ENCODE data around the gene CDC14A. TPM values are rescaled to one million over a fixed set of nuclear protein-coding genes. Genes with fewer than 3 reads are reported as not detected.

The CDC14A gene
- total RNA-seq, 1 experiment from 2014 or later, result 4.6 TPM

DNA sequence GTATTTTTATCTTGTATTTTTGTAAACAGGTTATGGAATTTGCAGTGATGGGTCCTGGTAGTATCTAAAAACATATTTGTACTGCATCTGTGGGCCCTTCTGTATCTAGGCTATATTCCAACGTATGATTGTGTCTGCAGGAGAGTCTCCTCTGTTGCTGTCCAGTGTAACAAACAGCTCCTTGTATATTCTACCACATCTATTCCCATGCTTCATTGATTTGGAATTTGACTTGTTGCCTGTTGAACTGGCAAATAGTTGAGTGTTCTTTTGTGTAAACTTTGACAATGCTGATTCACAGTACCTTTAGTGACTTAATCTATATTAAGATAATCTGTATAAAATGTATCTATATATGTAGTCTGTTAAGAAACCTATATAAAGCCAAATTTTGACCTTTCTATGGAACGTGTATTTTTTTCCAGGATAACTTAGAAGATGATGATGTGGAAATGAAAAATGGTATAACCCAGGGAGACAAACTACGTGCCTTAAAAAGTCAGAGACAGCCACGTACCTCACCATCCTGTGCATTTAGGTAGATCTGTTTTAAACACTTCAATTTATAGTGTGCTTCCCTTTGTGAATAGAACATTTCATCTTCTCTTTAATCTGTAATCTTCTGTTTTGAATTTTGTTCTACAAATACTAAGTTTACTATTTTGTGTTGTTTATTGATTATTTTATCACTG lies 142.2 kb downstream of the CDC14A start:
- no peak for DNase-seq (ENCODE audit: low read depth)

DNA sequence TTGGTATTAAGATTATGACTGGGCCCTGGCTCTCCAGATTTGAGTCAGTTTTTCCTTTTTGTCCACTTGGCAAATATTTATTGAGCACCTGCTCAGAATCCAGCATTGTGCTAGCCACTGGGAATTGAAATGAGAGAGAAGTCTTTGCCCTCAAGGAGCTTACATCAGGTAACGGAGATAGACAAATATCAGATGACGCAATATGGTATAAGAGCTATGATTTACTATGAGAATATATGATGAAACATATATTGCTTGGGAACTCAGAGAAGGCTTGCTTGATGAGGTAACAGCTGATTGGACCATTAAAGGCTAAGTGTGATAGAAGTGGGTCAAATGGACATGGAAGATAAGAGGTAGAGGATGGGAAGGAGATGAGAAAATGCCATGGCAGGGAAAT lies 144.6 kb downstream of the CDC14A start:
- no peak for DNase-seq (ENCODE audit: low read depth)

DNA sequence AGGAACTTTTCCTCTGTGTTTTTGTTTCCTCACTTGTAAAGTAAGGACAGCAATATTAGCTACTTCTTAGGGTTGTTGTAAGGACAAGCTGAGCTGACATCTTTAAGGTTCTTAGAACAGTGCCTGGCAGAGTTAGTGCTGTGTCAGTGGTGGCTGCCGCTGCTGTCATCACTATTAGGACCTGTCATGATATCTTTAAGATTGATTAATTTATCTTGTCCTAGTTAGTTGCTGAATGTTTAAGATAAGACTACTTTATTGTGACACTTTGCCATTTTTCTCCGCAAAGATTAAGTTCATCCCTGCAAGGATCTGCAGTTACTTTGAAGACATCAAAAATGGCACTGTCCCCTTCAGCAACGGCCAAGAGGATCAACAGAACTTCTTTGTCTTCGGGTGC lies 145.5 kb downstream of the CDC14A start:
- no peak for DNase-seq (ENCODE audit: low read depth)

- DNase-seq (ENCODE audit: low read depth), result no peak
Observed at GRCh38 chr1:100499194-100499811, 147.0 kb downstream of the CDC14A start.

DNA sequence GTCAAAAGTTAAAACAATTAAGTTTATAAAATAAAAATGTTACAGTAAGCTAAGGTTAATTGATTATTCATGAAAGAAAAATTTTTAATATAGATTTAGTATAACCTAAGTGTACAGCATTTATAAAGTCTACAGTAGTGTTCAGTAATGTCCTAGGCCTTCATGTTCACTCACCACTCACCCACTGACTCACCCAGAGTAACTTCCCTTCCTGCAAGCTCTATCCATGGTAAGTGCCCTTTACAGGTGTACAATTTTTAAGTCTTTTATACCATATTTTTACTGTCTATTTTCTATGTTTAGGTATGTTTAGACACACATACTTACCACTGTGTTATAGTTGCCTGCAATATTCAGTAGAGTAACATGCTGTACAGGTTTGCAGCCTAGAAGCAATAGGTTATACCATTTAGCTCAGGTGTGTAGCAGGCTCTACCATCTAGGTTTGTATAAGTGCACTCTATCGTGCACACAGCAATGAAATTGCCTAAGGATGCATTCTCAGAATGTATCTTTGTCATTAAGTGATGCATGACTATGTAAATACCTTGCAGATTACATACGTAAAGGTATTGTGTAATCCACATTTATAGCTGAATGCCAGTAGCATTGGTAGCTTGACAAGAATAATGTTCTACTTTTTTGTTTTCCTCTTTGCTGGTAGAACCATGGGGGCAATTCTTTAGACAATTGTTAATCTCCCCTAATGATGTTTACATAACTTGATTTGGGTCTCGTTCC lies 149.9 kb downstream of the CDC14A start:
- no peak for DNase-seq (ENCODE audit: low read depth)

DNA sequence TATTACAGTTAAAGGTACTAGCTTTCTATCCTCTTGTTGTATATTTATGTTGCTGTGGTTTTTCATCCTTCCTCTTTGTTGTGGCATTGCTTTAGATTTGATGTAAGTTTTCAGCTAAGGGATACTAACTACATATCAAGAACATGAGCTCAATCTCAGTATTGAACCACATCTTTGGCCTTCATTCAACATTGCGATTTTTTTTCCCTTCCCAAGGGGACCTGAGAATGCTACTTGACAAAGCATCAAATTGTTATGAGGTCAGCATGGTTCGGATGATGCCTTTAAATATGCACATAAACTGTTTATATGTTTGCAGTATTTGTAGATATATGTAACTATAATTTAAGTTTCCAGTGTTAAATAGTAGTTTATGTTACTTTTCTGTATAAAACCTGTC lies 153.9 kb downstream of the CDC14A start:
- no peak for DNase-seq (ENCODE audit: low read depth)

GRCh38 chr1:100510451-100510850 lies 158.1 kb downstream of the CDC14A start:
- no peak for DNase-seq (ENCODE audit: low read depth)

- no peak for DNase-seq (ENCODE audit: low read depth)
Observed at GRCh38 chr1:100511058-100511457, 158.8 kb downstream of the CDC14A start.

GRCh38 chr1:100511773-100512172 lies 159.5 kb downstream of the CDC14A start:
- DNase-seq (ENCODE audit: low read depth), result no peak

DNA sequence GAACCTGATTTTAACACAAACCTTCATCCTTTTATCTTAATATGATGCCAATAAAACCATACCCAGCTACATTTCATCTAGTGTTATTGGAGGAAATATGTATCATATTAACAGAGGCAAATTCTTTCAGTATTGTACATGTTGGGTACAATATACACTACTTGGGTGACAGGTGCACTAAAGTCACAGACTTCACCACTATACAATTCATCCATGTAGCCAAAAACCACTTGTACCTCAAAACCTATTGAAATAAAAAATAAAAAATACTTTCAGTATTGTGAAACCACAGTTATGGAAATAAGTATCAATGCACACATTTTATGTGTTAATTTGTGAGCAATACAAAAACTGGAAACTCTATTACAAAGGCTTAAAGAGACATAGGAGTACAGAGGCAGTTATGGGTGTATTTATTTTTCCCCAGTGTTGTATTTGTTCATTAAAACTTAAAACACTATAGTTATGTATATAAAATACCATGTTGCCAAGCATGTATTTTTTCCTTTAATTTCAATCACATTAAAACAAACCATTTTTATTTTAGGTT lies 160.6 kb downstream of the CDC14A start:
- DNase-seq (ENCODE audit: low read depth), result no peak

DNA sequence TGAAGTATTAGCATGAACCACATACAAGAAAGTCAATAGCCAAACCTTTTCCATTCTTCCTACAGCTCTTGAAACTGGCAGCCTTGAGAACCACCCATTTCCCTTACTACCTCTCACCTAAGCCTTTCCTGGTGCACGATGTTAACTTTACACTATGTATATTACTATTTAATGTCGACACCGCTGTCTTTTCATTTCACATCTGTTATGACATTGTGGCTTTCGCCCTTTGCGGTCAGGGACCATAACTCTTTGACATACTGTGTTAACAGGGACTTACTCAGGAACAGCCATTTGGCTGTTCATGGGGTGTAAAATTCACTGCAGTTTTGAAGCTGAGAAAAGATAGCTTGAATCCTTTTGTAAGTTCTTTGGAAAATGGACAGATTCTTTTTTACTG lies 164.6 kb downstream of the CDC14A start:
- DNase-seq (ENCODE audit: low read depth), result no peak

GRCh38 chr1:100517515-100517914 lies 165.2 kb downstream of the CDC14A start:
- no peak for DNase-seq (ENCODE audit: low read depth)

- no peak for DNase-seq (ENCODE audit: low read depth)
Observed at GRCh38 chr1:100518023-100518422, 165.7 kb downstream of the CDC14A start.

DNA sequence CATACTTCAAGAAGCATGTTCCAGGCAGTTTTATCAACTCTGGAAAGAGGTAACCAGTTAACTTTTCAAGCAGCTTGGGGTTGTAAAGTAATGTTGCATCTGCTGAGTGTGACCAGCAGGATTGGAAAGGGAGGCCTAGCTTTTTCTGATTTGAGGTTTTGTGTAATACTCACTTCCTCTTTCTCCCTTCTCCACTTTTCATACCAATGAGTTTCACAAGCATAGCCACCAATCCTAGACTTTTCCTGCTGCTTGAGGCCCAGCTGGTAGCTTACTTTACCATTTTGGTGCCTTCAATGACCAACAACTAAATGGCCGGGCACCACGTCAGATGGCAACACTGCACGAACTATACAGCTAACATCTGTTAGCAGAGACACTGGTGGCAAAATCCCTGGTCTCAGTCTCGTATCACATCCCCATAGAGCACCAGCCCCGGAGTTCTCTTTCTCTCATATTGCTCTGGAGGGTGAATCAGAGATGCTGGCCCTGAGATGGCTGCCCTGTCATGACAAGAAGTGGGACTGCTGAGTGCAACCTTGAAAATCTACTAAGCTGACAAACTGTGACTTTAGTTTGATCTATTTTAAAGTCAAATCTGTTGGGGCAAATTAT lies 170.8 kb downstream of the CDC14A start:
- no peak for DNase-seq (ENCODE audit: low read depth)

DNA sequence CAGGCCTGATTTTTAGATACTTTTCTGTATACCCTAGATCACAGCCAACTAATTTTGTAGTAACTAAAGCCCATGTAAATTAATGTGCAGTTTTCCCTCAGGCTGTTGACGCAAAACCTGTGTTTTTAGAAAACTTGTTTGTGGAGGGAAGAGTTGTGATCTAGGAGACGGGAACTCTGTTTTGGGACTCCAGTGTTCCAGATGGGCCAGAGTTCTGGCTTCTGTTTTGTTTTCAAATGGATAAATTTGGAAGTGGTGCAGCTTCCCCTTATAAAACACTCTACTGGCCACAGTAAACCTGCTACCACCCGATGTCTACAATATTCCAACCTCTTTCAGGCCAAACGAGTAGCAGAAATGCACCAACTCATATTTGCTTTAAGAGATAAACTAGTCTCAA lies 172.0 kb downstream of the CDC14A start:
- no peak for DNase-seq (ENCODE audit: low read depth)

DNA sequence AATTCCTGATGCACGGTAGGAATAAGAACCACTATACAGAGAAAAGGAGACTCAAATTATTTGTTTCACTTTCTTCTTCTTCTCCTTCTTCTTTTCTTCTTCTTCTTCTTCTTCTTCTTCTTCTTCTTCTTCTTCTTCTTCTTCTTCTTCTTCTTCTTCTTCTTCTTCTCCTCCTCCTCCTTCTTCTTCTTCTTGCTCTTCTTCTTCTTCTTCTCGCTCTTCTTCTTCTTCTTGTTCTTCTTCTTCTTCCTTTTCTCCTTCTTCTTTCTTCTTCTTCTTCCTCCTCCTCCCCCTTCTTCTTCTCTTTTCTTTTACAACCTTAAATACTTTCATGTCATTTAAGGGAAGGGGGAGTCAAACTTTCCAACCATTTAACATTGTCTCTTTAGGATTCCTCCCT lies 174.6 kb downstream of the CDC14A start:
- DNase-seq (ENCODE audit: low read depth), result no peak

DNA sequence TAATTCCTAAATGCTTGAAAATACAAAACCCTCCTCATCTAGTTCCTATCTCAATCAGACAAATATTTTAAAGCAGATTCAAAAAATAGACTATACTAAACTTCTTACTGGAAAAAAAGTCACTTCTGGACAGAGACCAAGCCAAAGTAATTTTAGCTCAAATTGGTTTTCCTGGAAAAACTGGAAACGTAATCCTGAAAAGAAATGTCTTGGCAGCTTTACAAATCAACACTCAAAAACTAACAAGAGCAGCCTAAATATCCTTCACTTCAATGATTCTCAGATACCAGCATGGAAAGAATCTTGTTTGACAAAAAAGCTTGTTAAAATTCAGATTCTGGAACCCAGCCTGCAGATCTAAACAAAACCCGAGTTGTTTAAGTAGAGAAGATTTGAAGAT lies 176.6 kb downstream of the CDC14A start:
- DNase-seq (ENCODE audit: low read depth), result no peak

DNA sequence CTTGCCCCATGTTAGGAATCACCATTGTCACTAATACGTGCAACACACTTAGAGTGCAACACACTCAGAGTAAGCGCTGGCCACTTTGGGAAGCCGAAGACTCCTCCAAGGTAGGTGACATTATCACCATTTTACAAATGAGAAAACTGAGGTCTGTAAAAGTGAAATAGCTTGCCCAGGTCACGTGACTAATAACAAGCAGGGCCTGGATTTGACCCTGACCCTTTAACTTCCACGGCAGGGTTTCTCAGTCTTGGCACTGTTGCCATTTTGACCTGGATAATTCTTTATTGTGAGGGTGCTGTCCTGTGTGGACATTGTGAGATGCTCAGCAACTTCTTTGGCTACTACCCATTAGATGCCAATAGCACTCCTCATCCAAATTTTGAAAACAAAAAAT lies 177.8 kb downstream of the CDC14A start:
- no peak for DNase-seq (ENCODE audit: low read depth)

- peak; percentile 45 for DNase-seq (ENCODE audit: low read depth)
Observed at GRCh38 chr1:100530880-100531487, 178.7 kb downstream of the CDC14A start.

DNA sequence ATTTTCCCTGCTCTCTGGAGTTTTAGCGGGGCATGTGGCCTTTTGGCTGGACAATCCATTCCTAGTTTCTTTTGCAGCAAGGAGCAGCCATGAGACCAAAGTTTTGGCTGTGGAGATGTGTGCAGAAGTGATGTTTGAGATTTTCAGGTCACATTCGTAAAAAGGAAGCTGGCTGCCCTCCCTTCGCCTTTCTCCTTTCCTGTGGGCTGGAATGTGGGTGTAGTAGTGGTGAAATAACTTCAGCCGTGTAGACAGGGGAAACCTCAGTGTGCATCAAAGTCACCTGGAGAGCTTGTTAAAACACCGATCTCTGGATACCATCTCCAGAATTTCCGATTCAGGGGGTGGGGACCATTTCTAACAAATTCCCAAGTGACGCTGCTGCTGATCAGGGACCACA lies 180.3 kb downstream of the CDC14A start:
- no peak for DNase-seq (ENCODE audit: low read depth)

DNA sequence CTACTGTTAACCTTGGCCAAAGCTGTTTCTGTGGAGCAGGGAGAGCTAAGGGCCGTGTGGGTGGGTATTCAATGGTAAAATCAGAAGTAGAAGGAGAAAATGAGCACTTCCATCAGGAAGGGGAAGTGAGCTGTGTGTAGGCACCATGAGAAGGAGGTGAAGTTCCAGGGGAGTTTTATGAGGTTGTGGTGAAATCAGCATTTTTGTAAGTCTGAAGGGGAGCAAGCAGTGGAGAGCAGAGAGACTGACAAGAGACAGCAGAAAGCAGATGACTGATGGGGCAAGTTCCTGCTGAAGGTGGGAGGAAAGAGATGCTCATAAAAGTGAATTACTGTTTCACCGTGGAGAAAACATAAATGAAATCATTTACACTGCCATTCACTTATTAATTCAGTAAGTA lies 183.0 kb downstream of the CDC14A start:
- DNase-seq (ENCODE audit: low read depth), result no peak

GRCh38 chr1:100536031-100536430 lies 183.7 kb downstream of the CDC14A start:
- DNase-seq (ENCODE audit: low read depth), result no peak

All from Daoy (cell line).